Skeletal muscle satellite cell (primary cell): ENCODE results near the gene ABHD2.
"Not testable (repeated sequence)": the region's sequence is repeated elsewhere in the genome, so short reads cannot be mapped to it uniquely, and the experiment has no call there.

Source experiments
- H3K27me3 ChIP-seq: 2 replicates; pipeline ENCODE4 v1.7.0; 2013; ENCODE audit warnings: low read length; ENCODE audit not compliant: control insufficient read depth, insufficient read depth
- H3K36me3 ChIP-seq: 2 replicates; pipeline ENCODE4 v1.7.0; 2013; ENCODE audit warnings: mild to moderate bottlenecking, control low read depth, low read length; ENCODE audit not compliant: insufficient read depth
- H3K4me1 ChIP-seq: 2 replicates; pipeline ENCODE4 v1.7.0; 2013; ENCODE audit warnings: low read length; ENCODE audit not compliant: control insufficient read depth, insufficient read depth
- H3K4me2 ChIP-seq: 2 replicates; pipeline ENCODE4 v1.7.0; 2013; ENCODE audit warnings: mild to moderate bottlenecking, low read length
- H3K4me3 ChIP-seq: 2 replicates; pipeline ENCODE4 v1.7.0; 2013; ENCODE audit warnings: low read length
- H3K9ac ChIP-seq: 2 replicates; pipeline ENCODE4 v1.7.0; 2013; ENCODE audit warnings: mild to moderate bottlenecking, low read depth, low read length, moderate library complexity
- H3K9me3 ChIP-seq: replicated peaks from 2 replicates; pipeline ENCODE4 v1.7.0; 2013; ENCODE audit warnings: mild to moderate bottlenecking, control low read depth, low read length

ABHD2 gene

DNA sequence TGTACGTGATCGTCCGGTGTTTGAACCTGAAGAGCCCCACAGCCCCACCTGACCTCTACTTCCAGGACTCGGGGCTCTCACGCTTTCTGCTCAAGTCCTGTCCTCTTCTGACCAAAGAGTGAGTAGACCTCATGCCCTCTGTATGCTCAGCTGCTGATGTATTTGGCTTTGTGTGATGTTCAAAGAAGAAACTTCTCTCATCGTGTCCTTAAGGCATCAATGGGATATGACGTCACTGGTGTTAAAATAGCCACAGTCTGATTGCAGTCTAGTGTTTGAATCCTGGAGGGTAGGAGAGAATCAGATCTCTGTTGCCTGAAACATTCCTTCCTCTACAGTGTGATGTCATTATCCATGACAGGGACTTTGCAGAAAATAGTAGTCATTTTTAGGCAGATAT is 28.1 kb downstream of the ABHD2 start:
- no peaks in the 10 kb centered on the region for H3K9me3 ChIP-seq
- H3K27me3 ChIP-seq = no peaks in the 10 kb centered on the region
- H3K4me3 ChIP-seq = no peak overlapping the region
- peaks cover 81% of the 10 kb centered on the region for H3K4me1 ChIP-seq
- H3K36me3 ChIP-seq = peaks cover 31% of the 10 kb centered on the region
- no peak overlapping the region for H3K9ac ChIP-seq
- H3K4me2 ChIP-seq = no peak overlapping the region

DNA sequence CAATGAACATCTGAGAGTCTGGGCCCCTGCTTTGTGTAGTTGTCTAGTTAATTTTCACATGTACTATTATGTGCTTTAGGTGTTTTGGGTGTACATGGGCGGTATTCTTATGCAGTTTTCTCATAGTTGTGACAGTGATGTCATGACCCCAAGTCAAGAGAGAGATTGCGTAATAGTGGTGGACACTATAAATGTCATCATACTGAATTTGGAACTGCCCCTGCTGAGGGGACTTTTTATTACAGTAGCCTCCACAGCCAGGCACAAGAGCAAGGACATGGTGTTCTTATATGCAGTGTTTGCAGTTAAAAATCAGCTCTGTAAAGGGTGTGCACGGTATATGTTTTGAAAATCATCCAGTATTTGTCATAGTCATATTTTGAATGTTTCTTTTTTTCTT is 29.5 kb downstream of the ABHD2 start:
- Histone ChIP-seq H3K4me1 (peaks cover 77% of the 10 kb centered on the region), H3K9ac (peak overlapping the region; percentile 1), H3K27me3 (no peaks in the 10 kb centered on the region), H3K9me3 (no peaks in the 10 kb centered on the region), H3K36me3 (peaks cover 32% of the 10 kb centered on the region), H3K4me2 (no peak overlapping the region), H3K4me3 (no peak overlapping the region)

DNA sequence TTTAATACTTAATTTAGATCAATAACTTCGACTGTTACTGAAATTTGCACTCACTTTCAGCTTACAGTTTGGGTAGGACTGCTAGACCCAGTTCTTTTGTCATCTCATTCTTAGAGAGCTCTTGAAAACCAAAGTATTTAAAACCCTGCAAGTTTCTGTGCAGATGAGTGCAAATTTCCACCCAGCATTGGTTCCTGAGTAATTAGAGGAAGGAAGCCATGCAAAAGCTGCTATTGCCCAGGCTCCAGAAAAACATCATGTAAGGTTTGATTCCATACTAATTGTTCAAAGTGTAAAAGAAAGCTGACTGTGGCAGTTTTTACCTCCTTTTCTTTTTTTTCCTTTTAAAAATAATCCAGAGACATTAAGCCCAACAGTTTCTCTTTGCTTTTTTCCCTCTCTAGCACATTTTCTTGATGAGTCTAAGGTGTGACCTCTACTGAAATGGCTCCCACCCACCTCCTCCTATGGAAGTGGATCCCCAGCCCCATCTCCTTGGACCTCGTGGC is 30.3 kb downstream of the ABHD2 start:
- Histone ChIP-seq H3K9ac (peak overlapping the region; percentile 78), H3K27me3 (no peaks in the 10 kb centered on the region), H3K4me2 (no peak overlapping the region), H3K4me3 (no peak overlapping the region), H3K36me3 (peaks cover 33% of the 10 kb centered on the region), H3K9me3 (no peaks in the 10 kb centered on the region), H3K4me1 (peaks cover 77% of the 10 kb centered on the region)

DNA sequence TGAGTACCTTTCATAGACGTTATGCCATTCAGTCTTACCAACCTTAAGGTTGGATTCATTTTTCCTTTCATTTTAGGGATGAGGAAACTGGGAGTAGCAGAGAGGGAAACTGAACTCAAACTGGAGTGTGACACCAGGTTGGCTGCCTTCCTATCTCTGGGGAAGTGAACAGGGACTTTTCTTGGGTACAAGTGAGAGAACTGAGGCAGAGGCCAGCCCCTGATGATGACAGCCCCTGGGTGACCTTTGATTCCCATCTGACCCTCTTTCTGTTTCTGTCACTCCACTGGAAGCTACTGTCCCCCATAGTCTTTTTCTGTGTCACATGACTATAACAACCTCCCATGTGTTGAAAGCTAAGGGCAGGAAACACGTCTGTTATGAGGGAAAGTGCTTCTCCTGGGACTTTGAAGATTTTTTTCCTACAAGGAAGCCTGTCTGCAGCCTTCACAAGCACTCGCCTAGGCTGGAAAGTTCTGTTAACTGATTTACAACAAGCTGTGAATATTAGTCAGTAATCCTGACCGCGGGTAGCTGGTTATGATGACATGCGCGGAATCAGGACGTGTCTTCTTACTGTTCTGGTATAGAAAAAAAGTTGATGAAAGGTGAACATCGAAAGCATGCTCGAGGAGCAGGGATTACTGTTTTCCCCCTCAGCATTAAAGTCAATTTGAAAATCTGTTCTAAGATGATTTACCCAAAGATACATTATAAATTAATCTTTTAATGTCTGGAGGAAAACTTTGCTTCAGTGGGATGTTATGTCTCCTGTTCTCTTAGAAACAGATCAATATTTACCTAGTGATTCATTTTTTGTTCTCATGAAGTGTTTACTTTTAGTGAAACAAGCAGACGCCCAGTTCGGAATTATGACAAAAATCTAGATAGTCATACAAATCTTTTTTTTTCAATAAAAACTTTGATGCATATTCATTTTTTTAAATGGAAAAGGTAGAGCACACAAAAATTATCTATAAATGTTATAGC is 31.5 kb downstream of the ABHD2 start:
- H3K36me3 ChIP-seq = peaks cover 23% of the 10 kb centered on the region
- H3K4me3 ChIP-seq = peak overlapping the region; percentile 26
- H3K4me2 ChIP-seq = peak overlapping the region; percentile 60
- no peaks in the 10 kb centered on the region for H3K9me3 ChIP-seq
- H3K27me3 ChIP-seq = no peaks in the 10 kb centered on the region
- peak overlapping the region; percentile 78 for H3K9ac ChIP-seq
- peaks cover 72% of the 10 kb centered on the region for H3K4me1 ChIP-seq

DNA sequence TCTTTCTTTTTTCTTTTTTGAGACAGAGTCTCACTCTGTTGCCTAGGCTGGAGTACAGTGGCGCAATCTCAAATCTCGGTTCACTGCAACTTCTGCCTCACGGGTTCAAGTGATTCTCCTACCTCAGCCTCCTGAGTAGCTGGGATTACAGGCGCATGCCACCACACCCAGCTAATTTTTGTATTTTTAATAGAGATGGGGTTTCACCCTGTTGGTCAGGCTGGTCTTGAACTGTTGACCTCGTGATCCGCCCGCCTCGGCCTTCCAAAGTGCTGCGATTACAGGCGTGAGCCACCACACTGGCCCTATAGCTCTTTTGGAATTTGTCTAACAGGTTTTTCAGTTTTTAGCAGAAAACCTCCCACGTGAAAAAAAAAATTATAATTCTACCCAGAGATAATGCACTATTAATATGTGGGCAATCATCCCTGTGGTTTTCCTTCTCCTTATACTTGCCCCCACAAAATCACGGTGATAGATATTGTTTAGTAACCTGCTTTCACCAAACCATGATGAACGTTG is 32.3 kb downstream of the ABHD2 start:
- Histone ChIP-seq H3K9ac (peak overlapping the region; percentile 78), H3K4me2 (peak overlapping the region; percentile 19), H3K4me1 (peaks cover 65% of the 10 kb centered on the region), H3K36me3 (peaks cover 24% of the 10 kb centered on the region)
- not testable (repeated sequence) for H3K4me3 ChIP-seq, H3K27me3 ChIP-seq, H3K9me3 ChIP-seq

DNA sequence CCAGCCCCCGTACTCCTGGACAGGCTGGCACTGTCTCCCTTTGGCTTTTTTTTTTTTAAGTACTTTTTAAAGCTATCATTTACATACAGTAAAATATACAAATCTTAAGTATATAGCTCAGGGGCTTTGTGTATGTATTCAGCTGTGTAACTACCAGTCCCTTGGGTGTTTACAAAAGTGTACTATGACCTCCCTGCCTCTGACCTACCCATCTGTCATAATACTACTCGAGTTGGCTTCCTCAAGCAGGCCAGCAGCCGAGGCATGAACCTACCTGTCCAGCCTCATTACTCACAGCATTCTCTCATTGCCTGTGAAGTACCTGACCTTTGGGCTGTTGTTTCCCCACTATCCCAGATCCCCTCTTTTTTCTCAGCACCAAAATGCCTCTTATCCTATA is 33.2 kb downstream of the ABHD2 start:
- H3K9ac ChIP-seq = peak overlapping the region; percentile 78
- H3K4me3 ChIP-seq = no peak overlapping the region
- no peaks in the 10 kb centered on the region for H3K9me3 ChIP-seq
- H3K4me2 ChIP-seq = no peak overlapping the region
- peaks cover 24% of the 10 kb centered on the region for H3K36me3 ChIP-seq
- H3K4me1 ChIP-seq = peaks cover 59% of the 10 kb centered on the region
- H3K27me3 ChIP-seq = no peaks in the 10 kb centered on the region

DNA sequence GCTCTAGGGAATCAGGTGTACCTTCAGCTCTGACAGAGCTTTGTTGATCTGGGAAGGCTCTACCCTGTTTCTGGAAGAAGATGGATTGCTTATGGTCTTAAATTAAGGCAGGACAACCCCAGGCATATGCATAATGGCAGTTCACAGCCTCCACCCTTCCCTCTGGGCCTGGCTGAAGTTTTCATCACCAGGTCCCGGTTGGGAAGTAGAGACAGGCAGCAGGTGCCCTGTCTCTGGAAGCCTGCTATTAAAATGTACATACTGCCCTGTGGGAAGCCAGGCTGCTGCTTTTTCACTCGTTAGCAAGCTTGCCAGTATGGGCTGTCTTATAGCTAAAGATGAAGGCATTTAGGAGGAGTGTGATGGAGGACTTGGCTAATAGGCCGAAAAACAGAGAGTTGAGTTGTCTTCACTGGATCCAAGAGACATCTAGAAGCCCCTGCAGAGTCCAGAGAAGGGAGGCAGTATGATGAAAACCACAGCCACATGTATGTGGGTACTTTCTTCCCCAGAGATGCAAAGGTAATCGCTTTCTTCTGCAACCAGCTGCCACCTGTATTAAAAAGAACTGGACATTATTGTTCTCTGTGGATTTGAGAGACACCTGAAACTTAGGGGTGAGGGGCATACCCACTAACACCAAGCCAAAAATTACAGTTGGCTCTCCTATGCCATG is 34.4 kb downstream of the ABHD2 start:
- Histone ChIP-seq H3K4me3 (no peak overlapping the region), H3K4me2 (no peak overlapping the region), H3K27me3 (no peaks in the 10 kb centered on the region), H3K9me3 (no peaks in the 10 kb centered on the region), H3K9ac (no peak overlapping the region), H3K36me3 (peaks cover 21% of the 10 kb centered on the region), H3K4me1 (peaks cover 61% of the 10 kb centered on the region)

DNA sequence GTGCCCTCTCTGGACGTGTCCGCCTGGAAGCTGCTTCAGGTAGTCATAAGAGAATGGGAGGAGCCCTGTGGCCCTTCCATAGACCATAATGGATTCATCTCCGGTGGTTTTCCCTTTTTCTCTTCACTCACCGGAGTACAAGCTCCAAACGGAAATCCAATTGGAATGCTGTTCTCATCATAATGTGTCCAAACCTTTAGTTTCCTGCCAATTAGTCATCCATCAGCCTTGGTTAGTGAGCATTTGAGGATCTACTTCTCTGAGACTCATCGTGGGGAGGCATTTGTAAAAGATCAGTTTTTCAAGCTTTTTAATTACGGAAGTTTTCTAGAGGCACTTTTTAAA is 34.9 kb downstream of the ABHD2 start:
- no peak overlapping the region for H3K4me2 ChIP-seq
- no peaks in the 10 kb centered on the region for H3K27me3 ChIP-seq
- H3K4me3 ChIP-seq = no peak overlapping the region
- no peak overlapping the region for H3K9ac ChIP-seq
- H3K4me1 ChIP-seq = peaks cover 56% of the 10 kb centered on the region
- no peaks in the 10 kb centered on the region for H3K9me3 ChIP-seq
- peaks cover 22% of the 10 kb centered on the region for H3K36me3 ChIP-seq

DNA sequence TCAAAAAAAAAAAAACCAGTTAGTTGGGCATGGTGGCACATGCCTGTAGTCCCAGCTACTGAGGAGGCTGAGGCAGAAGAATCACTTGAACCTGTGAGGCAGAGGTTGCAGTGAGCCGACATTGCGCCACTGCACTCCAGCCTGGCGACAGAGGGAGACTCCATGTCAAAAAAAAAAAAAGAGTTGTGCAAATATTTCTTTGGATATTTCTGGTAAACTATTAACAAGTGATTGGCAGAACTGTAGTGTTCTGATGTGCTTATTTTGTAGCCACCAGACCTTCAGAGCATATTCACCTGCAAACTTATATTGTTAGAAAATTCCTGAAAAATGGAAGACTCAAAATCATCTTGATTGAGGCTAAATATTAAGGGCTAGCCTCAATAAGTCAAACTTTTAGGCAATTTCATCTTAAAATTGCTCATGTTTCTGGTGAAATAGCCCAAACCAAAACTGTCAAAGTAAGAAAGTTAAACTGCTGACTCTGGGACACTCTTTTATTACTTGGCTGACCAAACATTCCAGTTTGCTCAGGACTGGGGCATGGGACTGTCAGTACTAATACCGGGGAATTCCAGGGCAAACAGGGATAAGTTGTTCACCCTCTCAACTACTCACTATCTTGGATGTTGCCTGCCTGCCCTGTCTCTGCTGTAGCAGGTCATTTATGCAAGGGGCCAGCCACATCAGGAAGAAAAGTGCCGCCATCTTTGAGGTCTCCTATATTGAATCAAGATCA is 37.0 kb downstream of the ABHD2 start:
- no peaks in the 10 kb centered on the region for H3K27me3 ChIP-seq
- no peaks in the 10 kb centered on the region for H3K9me3 ChIP-seq
- H3K4me3 ChIP-seq = no peak overlapping the region
- H3K36me3 ChIP-seq = peaks cover 30% of the 10 kb centered on the region
- no peak overlapping the region for H3K9ac ChIP-seq
- H3K4me1 ChIP-seq = peaks cover 41% of the 10 kb centered on the region
- no peak overlapping the region for H3K4me2 ChIP-seq

DNA sequence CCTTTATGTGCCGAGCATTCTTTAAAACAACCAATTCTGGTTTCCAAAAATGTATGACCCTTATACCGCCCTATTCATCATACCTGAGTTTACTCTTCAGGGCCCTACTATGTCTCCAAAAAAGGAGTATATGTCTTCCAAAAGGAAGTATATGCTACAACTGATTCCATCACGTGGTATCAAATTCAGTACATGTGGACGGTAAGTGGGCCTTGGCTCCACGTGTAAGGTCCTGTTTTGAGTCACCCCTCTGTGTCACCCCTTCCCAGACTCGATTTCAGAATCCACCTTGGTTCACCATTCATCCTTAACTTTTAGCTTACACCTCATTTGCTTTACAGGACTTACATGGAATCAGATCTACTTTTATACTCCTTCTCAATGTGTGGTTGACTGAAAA is 37.8 kb downstream of the ABHD2 start:
- H3K4me3 ChIP-seq = no peak overlapping the region
- no peak overlapping the region for H3K9ac ChIP-seq
- H3K9me3 ChIP-seq = no peaks in the 10 kb centered on the region
- H3K36me3 ChIP-seq = peaks cover 30% of the 10 kb centered on the region
- no peak overlapping the region for H3K4me2 ChIP-seq
- H3K4me1 ChIP-seq = peaks cover 34% of the 10 kb centered on the region
- no peaks in the 10 kb centered on the region for H3K27me3 ChIP-seq
